ENCODE measurements around the gene IREB2.

DNA sequence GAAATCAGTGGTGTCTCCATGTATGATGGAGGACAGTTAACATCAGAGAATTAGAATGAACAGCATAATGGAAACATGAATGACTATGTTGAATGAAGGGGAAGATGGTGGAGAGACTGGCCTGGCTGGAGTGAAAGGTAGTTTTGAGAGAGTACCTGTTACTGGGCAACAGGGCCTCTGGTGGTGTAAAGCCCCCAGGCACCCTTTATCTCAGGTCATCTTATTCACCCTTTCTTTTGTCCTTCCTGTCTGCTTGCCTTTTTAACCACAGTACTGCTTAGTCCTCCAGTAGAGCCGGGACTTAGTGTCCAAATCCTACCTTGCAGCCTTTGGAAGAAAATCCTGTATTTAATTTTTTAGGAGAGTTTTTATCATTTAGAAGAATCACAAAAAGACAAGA is 6.2 kb downstream of the IREB2 start:
- no peak for TF ChIP-seq POLR2A (IDR thresholded peaks at IDR 0.05; ENCODE audit: low read depth, low read length)
- TF ChIP-seq POLR2AphosphoS5 (IDR thresholded peaks at IDR 0.05; ENCODE audit: low read depth, low read length): no peak
- no peak for TF ChIP-seq TAF1 (IDR thresholded peaks at IDR 0.05; ENCODE audit: borderline replicate concordance, low read depth, low read length)
